K562 (cell line): ENCODE results near the gene NUPR1. TPM values are rescaled to one million over a fixed set of nuclear protein-coding genes. Genes with fewer than 3 reads are reported as not detected.

ENCODE experiments used
- FOXK2 ChIP-seq, 2 experiments: fragments of 450-650 bp; IDR thresholded peaks in 1 of 2; conservative IDR thresholded peaks in 1 of 2; 2 replicates each; pipeline ENCODE4 v1.6.1; 2016; ENCODE audit warnings: low read depth in 2 of 2, mild to moderate bottlenecking in 1 of 2
- KLF16 ChIP-seq: IDR thresholded peaks from 2 replicates; pipeline ENCODE4 v1.6.1; 2016; ENCODE audit warnings: antibody characterized with exemption
- POLR2AphosphoS2 ChIP-seq: IDR thresholded peaks from 2 replicates; pipeline ENCODE4 v1.6.1; 2012; ENCODE audit warnings: low read length, improper control_type of control experiment
- SMARCA4 ChIP-seq: fragments of 450-650 bp; IDR thresholded peaks from 2 replicates; pipeline ENCODE4 v1.6.1; 2016
- SMC3 ChIP-seq: conservative IDR thresholded peaks from 2 replicates; pipeline ENCODE4 v1.6.1; 2011; ENCODE audit warnings: low read depth, low read length, improper control_type of control experiment; ENCODE audit not compliant: insufficient read depth
- TFAM ChIP-seq: fragments of 250-450 bp; sonication (Bioruptor Pico); conservative IDR thresholded peaks from 2 replicates; pipeline ENCODE4 v1.5.0; 2021; ENCODE audit warnings: mild to moderate bottlenecking, moderate library complexity
- YY1 ChIP-seq, 3 experiments: IDR thresholded peaks; 2 replicates each; pipeline ENCODE4 v1.6.1; 2011; ENCODE audit warnings: low read length in 2 of 3, mild to moderate bottlenecking in 2 of 3, moderate library complexity in 2 of 3, borderline replicate concordance in 1 of 3, control low read depth in 1 of 3, low read depth in 1 of 3; ENCODE audit not compliant: insufficient read depth in 3 of 3, insufficient replicate concordance in 2 of 3, control insufficient read depth in 1 of 3, insufficient read length in 1 of 3; ENCODE audit errors: extremely low read depth in 1 of 3
- ZNF12 ChIP-seq: sonication (generic); formaldehyde crosslinking; IDR thresholded peaks from 2 replicates; pipeline ENCODE4 v1.4.0; 2020; ENCODE audit warnings: mild to moderate bottlenecking, missing genetic modification reagents
- ZNF282 ChIP-seq: sonication (generic); formaldehyde crosslinking; IDR thresholded peaks from 2 replicates; pipeline ENCODE4 v1.8.1; 2023; ENCODE audit warnings: missing genetic modification reagents
- polyA plus RNA-seq, 8 experiments: library from polyadenylated mRNA; depleted of rRNA in 4 of 8; stranded (reverse) in 5 of 8; unstranded in 3 of 8; fragments of >200 nt; fragmentation: Nextera tagmentation in 2 of 8; fragmentation: Illumina TruSeq in 1 of 8; extraction: Ambion mirVana in 2 of 8; extraction: Trizol in 1 of 8; gene quantifications; 2 replicates each; pipeline versions ENCODE4 v1.2.1 to v1.2.3, GENCODE V29; 2011 to 2014; ENCODE audit warnings: inconsistent platforms in 1 of 8, missing spikeins in 1 of 8
- total RNA-seq, 7 experiments: library from RNA; depleted of rRNA in 6 of 7; stranded (reverse); fragments of >200 nt in 6 of 7; fragmentation: Illumina TruSeq in 2 of 7; extraction: Trizol in 2 of 7; gene quantifications; 2 replicates each; pipeline versions ENCODE4 v1.2.1 to v1.2.3, GENCODE V29; 2011 to 2021; ENCODE audit warnings: low replicate concordance in 1 of 7
- TF ChIP-seq, protein P1 (sequence below), 2 experiments: fragments of 450-650 bp; formaldehyde crosslinking in 1 of 2; IDR thresholded peaks; 2 replicates each; pipeline versions ENCODE4 v1.4.0 to v1.6.1; 2014 to 2020; ENCODE audit warnings: mild to moderate bottlenecking in 2 of 2, borderline replicate concordance in 1 of 2, low read depth in 1 of 2
- TF ChIP-seq, protein P2 (sequence below), 2 experiments: fragments of 200-800 bp in 1 of 2; sonication (Bioruptor generic) in 1 of 2; sonication (generic) in 1 of 2; formaldehyde crosslinking in 1 of 2; IDR thresholded peaks in 1 of 2; conservative IDR thresholded peaks in 1 of 2; 2 replicates each; pipeline versions ENCODE4 v1.5.0 to v1.6.1; 2016 to 2020; ENCODE audit warnings: missing compliant biosample characterization in 1 of 2, missing genetic modification characterization in 1 of 2, missing genetic modification reagents in 1 of 2
- TF ChIP-seq, protein P3 (sequence below), 3 experiments: IDR thresholded peaks in 2 of 3; conservative IDR thresholded peaks in 1 of 3; 2 replicates each; pipeline ENCODE4 v1.5.1; 2011 to 2012; ENCODE audit warnings: low read length in 3 of 3, mild to moderate bottlenecking in 3 of 3, control low read depth in 2 of 3, improper control_type of control experiment in 1 of 3, inconsistent platforms in 1 of 3, low read depth in 1 of 3, mixed read lengths in 1 of 3, moderate library complexity in 1 of 3; ENCODE audit not compliant: insufficient read depth in 2 of 3

The NUPR1 gene
- total and polyA plus RNA-seq, 9 of the 15 experiments (the other 6 are each of a cell fraction or from before 2014, with no cell fraction given) = 0.07 to 1.5 (median 0.27) TPM

DNA sequence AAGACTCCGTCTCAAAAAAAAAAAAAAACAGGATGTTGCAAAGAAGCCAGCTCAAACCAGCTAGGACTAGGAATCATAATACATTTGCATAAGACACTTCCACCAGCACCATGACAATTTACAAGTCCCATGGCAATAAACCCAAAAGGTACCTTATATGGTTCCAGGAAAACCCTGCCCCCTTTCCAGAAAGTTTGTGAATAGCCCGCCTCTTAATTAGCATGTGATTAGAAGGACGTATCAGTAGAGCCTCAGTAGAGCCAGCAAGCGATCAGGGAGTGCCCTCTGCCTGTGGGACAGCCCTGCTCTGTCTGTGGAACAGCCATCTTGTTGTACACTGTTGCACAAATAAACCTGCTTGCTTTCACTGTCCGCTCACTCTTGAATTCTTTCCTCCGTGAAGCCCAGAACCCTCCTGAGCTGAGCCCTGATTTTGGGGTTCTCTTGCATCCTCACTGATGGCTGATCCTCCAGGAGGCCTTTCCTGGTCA, 14.0 kb downstream of the NUPR1 start (continued):
- TF ChIP-seq, protein P1, sequence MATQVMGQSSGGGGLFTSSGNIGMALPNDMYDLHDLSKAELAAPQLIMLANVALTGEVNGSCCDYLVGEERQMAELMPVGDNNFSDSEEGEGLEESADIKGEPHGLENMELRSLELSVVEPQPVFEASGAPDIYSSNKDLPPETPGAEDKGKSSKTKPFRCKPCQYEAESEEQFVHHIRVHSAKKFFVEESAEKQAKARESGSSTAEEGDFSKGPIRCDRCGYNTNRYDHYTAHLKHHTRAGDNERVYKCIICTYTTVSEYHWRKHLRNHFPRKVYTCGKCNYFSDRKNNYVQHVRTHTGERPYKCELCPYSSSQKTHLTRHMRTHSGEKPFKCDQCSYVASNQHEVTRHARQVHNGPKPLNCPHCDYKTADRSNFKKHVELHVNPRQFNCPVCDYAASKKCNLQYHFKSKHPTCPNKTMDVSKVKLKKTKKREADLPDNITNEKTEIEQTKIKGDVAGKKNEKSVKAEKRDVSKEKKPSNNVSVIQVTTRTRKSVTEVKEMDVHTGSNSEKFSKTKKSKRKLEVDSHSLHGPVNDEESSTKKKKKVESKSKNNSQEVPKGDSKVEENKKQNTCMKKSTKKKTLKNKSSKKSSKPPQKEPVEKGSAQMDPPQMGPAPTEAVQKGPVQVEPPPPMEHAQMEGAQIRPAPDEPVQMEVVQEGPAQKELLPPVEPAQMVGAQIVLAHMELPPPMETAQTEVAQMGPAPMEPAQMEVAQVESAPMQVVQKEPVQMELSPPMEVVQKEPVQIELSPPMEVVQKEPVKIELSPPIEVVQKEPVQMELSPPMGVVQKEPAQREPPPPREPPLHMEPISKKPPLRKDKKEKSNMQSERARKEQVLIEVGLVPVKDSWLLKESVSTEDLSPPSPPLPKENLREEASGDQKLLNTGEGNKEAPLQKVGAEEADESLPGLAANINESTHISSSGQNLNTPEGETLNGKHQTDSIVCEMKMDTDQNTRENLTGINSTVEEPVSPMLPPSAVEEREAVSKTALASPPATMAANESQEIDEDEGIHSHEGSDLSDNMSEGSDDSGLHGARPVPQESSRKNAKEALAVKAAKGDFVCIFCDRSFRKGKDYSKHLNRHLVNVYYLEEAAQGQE (IDR thresholded peaks at IDR 0.05; ENCODE audit: borderline replicate concordance) = peak; percentile 96
- TF ChIP-seq, protein P1 (CRISPR knock-in tag; IDR thresholded peaks at IDR 0.05; ENCODE audit: low read depth) = no peak
- TF ChIP-seq, protein P2, sequence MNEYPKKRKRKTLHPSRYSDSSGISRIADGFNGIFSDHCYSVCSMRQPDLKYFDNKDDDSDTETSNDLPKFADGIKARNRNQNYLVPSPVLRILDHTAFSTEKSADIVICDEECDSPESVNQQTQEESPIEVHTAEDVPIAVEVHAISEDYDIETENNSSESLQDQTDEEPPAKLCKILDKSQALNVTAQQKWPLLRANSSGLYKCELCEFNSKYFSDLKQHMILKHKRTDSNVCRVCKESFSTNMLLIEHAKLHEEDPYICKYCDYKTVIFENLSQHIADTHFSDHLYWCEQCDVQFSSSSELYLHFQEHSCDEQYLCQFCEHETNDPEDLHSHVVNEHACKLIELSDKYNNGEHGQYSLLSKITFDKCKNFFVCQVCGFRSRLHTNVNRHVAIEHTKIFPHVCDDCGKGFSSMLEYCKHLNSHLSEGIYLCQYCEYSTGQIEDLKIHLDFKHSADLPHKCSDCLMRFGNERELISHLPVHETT (CRISPR knock-in tag; conservative IDR thresholded peaks at IDR 0.05 in 1 of 2, IDR thresholded peaks at IDR 0.05 in 1 of 2) = 0 out of 4 replicates have a peak, but pooled peaks of 1 of the 2 experiments have one; percentile 6
- TF ChIP-seq SMC3 (0 out of 2 replicates have a peak, but pooled peaks have one; percentile 21), POLR2AphosphoS2 (no peak), YY1 (IDR thresholded peaks at IDR 0.05; ENCODE audit: borderline replicate concordance in 1 of 3, control insufficient read depth in 1 of 3, extremely low read depth in 1 of 3, insufficient read depth in 3 of 3, insufficient read length in 1 of 3, insufficient replicate concordance in 2 of 3, low read depth in 1 of 3, low read length in 2 of 3) (peak in 2 of 3 experiments; percentile 30 to 77), ZNF282 (no peak), FOXK2 (conservative IDR thresholded peaks at IDR 0.05 in 1 of 2, IDR thresholded peaks at IDR 0.05 in 1 of 2; ENCODE audit: low read depth in 2 of 2) (no peak; a peak in 1 of 4 replicates), SMARCA4 (0 out of 2 replicates have a peak, but pooled peaks have one; percentile 30), TFAM (CRISPR knock-in tag) (no peak), KLF16 (peak; percentile 61), ZNF12 (CRISPR knock-in tag) (no peak)
- TF ChIP-seq, protein P3, sequence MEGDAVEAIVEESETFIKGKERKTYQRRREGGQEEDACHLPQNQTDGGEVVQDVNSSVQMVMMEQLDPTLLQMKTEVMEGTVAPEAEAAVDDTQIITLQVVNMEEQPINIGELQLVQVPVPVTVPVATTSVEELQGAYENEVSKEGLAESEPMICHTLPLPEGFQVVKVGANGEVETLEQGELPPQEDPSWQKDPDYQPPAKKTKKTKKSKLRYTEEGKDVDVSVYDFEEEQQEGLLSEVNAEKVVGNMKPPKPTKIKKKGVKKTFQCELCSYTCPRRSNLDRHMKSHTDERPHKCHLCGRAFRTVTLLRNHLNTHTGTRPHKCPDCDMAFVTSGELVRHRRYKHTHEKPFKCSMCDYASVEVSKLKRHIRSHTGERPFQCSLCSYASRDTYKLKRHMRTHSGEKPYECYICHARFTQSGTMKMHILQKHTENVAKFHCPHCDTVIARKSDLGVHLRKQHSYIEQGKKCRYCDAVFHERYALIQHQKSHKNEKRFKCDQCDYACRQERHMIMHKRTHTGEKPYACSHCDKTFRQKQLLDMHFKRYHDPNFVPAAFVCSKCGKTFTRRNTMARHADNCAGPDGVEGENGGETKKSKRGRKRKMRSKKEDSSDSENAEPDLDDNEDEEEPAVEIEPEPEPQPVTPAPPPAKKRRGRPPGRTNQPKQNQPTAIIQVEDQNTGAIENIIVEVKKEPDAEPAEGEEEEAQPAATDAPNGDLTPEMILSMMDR (IDR thresholded peaks at IDR 0.05 in 2 of 3, conservative IDR thresholded peaks at IDR 0.05 in 1 of 3; ENCODE audit: insufficient read depth in 2 of 3, low read depth in 1 of 3, low read length in 3 of 3) = peak; percentile 37 to 58 (median 52); a peak in 5 of 6 replicates
